ENCODE data around the gene NDUFAF4. TPM values are rescaled to one million over a fixed set of nuclear protein-coding genes. Genes with fewer than 3 reads are reported as not detected.

The NDUFAF4 gene
- total RNA-seq, 1 donor from 2014 or later: 33.3 TPM

GRCh38 chr6:96876886-96877545 is 20.7 kb downstream of the NDUFAF4 start:
- Mint-ChIP-seq H3K4me1 (ENCODE audit: unreplicated experiment) (no peaks in the 10 kb centered on the region), H3K4me3 (ENCODE audit: unreplicated experiment) (no peak overlapping the region), H3K36me3 (ENCODE audit: low read depth, unreplicated experiment) (no peaks in the 10 kb centered on the region), H3K27ac (ENCODE audit: unreplicated experiment) (no peak overlapping the region), H3K9me3 (ENCODE audit: unreplicated experiment) (no peaks in the 10 kb centered on the region), H3K27me3 (ENCODE audit: unreplicated experiment) (no peaks in the 10 kb centered on the region)
- no peak for DNase-seq (ENCODE audit: low spot score)
- no peak for TF ChIP-seq CTCF (IDR thresholded peaks at IDR 0.05; ENCODE audit: unreplicated experiment)

- H3K9me3 Mint-ChIP-seq (ENCODE audit: unreplicated experiment): no peaks in the 10 kb centered on the region
- no peaks in the 10 kb centered on the region for H3K4me1 Mint-ChIP-seq (ENCODE audit: unreplicated experiment)
- no peaks in the 10 kb centered on the region for H3K36me3 Mint-ChIP-seq (ENCODE audit: low read depth, unreplicated experiment)
- DNase-seq (ENCODE audit: low spot score): no peak
- no peak overlapping the region for H3K27ac Mint-ChIP-seq (ENCODE audit: unreplicated experiment)
- no peaks in the 10 kb centered on the region for H3K27me3 Mint-ChIP-seq (ENCODE audit: unreplicated experiment)
- no peak for TF ChIP-seq CTCF (IDR thresholded peaks at IDR 0.05; ENCODE audit: unreplicated experiment)
- no peak overlapping the region for H3K4me3 Mint-ChIP-seq (ENCODE audit: unreplicated experiment)
Measured at GRCh38 chr6:96872976-96873375, 24.7 kb downstream of the NDUFAF4 start.

- H3K4me3 Mint-ChIP-seq (ENCODE audit: unreplicated experiment): no peak overlapping the region
- H3K36me3 Mint-ChIP-seq (ENCODE audit: low read depth, unreplicated experiment): peaks cover 3% of the 10 kb centered on the region
- H3K4me1 Mint-ChIP-seq (ENCODE audit: unreplicated experiment): peaks cover 4% of the 10 kb centered on the region
- no peak for DNase-seq (ENCODE audit: low spot score)
- H3K9me3 Mint-ChIP-seq (ENCODE audit: unreplicated experiment): no peaks in the 10 kb centered on the region
- H3K27ac Mint-ChIP-seq (ENCODE audit: unreplicated experiment): no peak overlapping the region
- TF ChIP-seq CTCF (IDR thresholded peaks at IDR 0.05; ENCODE audit: unreplicated experiment): no peak
- no peaks in the 10 kb centered on the region for H3K27me3 Mint-ChIP-seq (ENCODE audit: unreplicated experiment)
Measured at GRCh38 chr6:96865055-96865405, 32.7 kb downstream of the NDUFAF4 start.

- H3K27me3 Mint-ChIP-seq (ENCODE audit: unreplicated experiment): no peaks in the 10 kb centered on the region
- H3K4me1 Mint-ChIP-seq (ENCODE audit: unreplicated experiment): peaks cover 4% of the 10 kb centered on the region
- no peak for DNase-seq (ENCODE audit: low spot score)
- TF ChIP-seq CTCF (IDR thresholded peaks at IDR 0.05; ENCODE audit: unreplicated experiment): no peak
- H3K27ac Mint-ChIP-seq (ENCODE audit: unreplicated experiment): no peak overlapping the region
- no peaks in the 10 kb centered on the region for H3K9me3 Mint-ChIP-seq (ENCODE audit: unreplicated experiment)
- H3K36me3 Mint-ChIP-seq (ENCODE audit: low read depth, unreplicated experiment): peaks cover 3% of the 10 kb centered on the region
- H3K4me3 Mint-ChIP-seq (ENCODE audit: unreplicated experiment): no peak overlapping the region
Measured at GRCh38 chr6:96864216-96865054, 33.3 kb downstream of the NDUFAF4 start.

GRCh38 chr6:96862560-96862959 is 35.1 kb downstream of the NDUFAF4 start:
- H3K4me1 Mint-ChIP-seq (ENCODE audit: unreplicated experiment): peaks cover 4% of the 10 kb centered on the region
- no peak for DNase-seq (ENCODE audit: low spot score)
- H3K27ac Mint-ChIP-seq (ENCODE audit: unreplicated experiment): no peak overlapping the region
- no peak overlapping the region for H3K4me3 Mint-ChIP-seq (ENCODE audit: unreplicated experiment)
- H3K27me3 Mint-ChIP-seq (ENCODE audit: unreplicated experiment): no peaks in the 10 kb centered on the region
- H3K36me3 Mint-ChIP-seq (ENCODE audit: low read depth, unreplicated experiment): peaks cover 3% of the 10 kb centered on the region
- no peaks in the 10 kb centered on the region for H3K9me3 Mint-ChIP-seq (ENCODE audit: unreplicated experiment)
- no peak for TF ChIP-seq CTCF (IDR thresholded peaks at IDR 0.05; ENCODE audit: unreplicated experiment)
